CD4-positive, alpha-beta memory T cell (primary cell): ENCODE data around the gene PTPN14. TPM values are rescaled to one million over a fixed set of nuclear protein-coding genes. Genes with fewer than 3 reads are reported as not detected.

Source experiments
- CTCF ChIA-PET: fragments of 350-600 bp; sonication (Branson Sonifier 250); formaldehyde crosslinking; loops from one replicate; lab custom pipeline; 2021; ENCODE audit warnings: inconsistent platforms; ENCODE audit not compliant: partially characterized antibody; lab: Charles Lee
- POLR2A ChIA-PET: fragments of 350-600 bp; sonication (Branson Sonifier 250); formaldehyde crosslinking; loops from one replicate; lab custom pipeline; 2021; ENCODE audit not compliant: partially characterized antibody; lab: Charles Lee
- DNase-seq, 5 donors: peaks; one replicate each; pipeline versions ENCODE4 v3.0.0 to v3.0.0-alpha.2; 2020 to 2022; ENCODE audit warnings: mixed read lengths in 1 of 5
- H3K27ac ChIP-seq: one replicate; pipeline ENCODE4 v1.7.0; 2013; ENCODE audit warnings: low read depth, low read length
- H3K27me3 ChIP-seq: 2 replicates; pipeline ENCODE4 v1.7.0; 2013; ENCODE audit warnings: mild to moderate bottlenecking, low read length, moderate library complexity; ENCODE audit not compliant: insufficient read depth
- H3K36me3 ChIP-seq: 2 replicates; pipeline ENCODE4 v1.7.0; 2013; ENCODE audit warnings: mild to moderate bottlenecking, low read length, moderate library complexity; ENCODE audit not compliant: insufficient read depth
- H3K4me1 ChIP-seq: 2 replicates; pipeline ENCODE4 v1.7.0; 2013; ENCODE audit warnings: mild to moderate bottlenecking, low read length, moderate library complexity; ENCODE audit not compliant: insufficient read depth
- H3K4me3 ChIP-seq, 2 donors: one replicate each; pipeline ENCODE4 v1.7.0; 2013; ENCODE audit warnings: low read length in 2 of 2, mild to moderate bottlenecking in 1 of 2
- H3K9me3 ChIP-seq, 2 donors: one replicate each; pipeline ENCODE4 v1.7.0; 2013; ENCODE audit warnings: low read length in 2 of 2, control low read depth in 1 of 2; ENCODE audit not compliant: control insufficient read depth in 1 of 2
- H3K27ac Mint-ChIP-seq, 7 donors: one replicate each; pipeline ENCODE4 v1.8.0; 2020 to 2021; ENCODE audit warnings: mixed read lengths in 7 of 7, mild to moderate bottlenecking in 6 of 7, inconsistent platforms in 3 of 7, moderate library complexity in 3 of 7
- H3K27me3 Mint-ChIP-seq, 2 donors: one replicate each; pipeline ENCODE4 v1.8.0; 2020 to 2021; ENCODE audit warnings: mixed read lengths in 2 of 2
- H3K36me3 Mint-ChIP-seq, 2 donors: one replicate each; pipeline ENCODE4 v1.8.0; 2020 to 2021; ENCODE audit warnings: mixed read lengths in 2 of 2, inconsistent platforms in 1 of 2, mild to moderate bottlenecking in 1 of 2
- H3K4me1 Mint-ChIP-seq, 4 donors: one replicate each; pipeline ENCODE4 v1.8.0; 2020 to 2021; ENCODE audit warnings: mixed read lengths in 4 of 4, mild to moderate bottlenecking in 1 of 4
- H3K4me3 Mint-ChIP-seq, 8 donors: one replicate each; pipeline ENCODE4 v1.8.0; 2020 to 2021; ENCODE audit warnings: mixed read lengths in 8 of 8, mild to moderate bottlenecking in 7 of 8, moderate library complexity in 6 of 8, inconsistent platforms in 3 of 8
- H3K9me3 Mint-ChIP-seq, 8 donors: one replicate each; pipeline ENCODE4 v1.8.0; 2020 to 2021; ENCODE audit warnings: mixed read lengths in 8 of 8, mild to moderate bottlenecking in 5 of 8, inconsistent platforms in 3 of 8, moderate library complexity in 1 of 8
- intact Hi-C: fragments of 100-400 bp; cut with micrococcal nuclease; formaldehyde crosslinking; loops from one replicate; pipeline ENCODE4 v1.15.1; 2023
- polyA plus RNA-seq, 2 donors: library from polyadenylated mRNA; unstranded; fragments of 300-500 nt; fragmentation: Illumina TruSeq; gene quantifications; one replicate each; pipeline ENCODE4 v1.2.3, GENCODE V29; 2021
- total RNA-seq, 2 experiments: library from RNA; stranded (reverse); gene quantifications; one replicate each; pipeline ENCODE4 v1.2.3, GENCODE V29; 2021

Gene PTPN14
- total and polyA plus RNA-seq, 4 experiments from 2014 or later: 0.03 to 0.28 (median 0.20) TPM; not detected in 1

DNA sequence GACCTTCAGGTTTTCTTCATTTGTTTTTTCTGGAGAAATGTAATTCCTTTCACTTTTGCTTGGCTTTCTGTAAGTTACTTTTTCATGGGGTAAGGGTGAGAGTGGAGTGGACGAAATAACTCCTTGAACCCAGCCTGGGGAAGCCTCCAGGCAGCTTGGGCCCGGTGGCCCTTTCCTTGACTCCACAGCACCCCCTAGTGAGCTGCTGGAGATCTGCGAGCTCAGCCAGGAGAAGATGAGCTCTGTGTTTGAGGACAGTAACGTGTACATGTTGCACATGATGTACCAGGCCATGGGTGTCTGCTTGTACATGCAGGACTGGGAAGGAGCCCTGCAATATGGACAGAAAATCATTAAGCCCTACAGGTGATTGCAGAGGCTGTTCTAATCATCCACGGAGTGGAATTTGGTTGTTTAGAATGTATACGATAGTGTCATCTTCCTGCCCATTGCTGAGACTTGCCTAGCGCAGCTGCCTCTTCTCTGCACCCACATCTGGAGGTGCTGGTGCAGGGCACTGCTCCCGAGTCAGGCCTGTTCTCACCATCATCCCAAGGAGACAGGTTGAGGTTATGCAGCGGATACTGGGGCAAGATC is 219.5 kb downstream of the PTPN14 start:
- no peaks in the 10 kb centered on the region for H3K9me3 ChIP-seq
- no peaks in the 10 kb centered on the region for H3K27me3 Mint-ChIP-seq
- intact Hi-C loops: loop anchor here (1.0 to 2.0 kb wide), 2 partner anchors 297 to 1194 kb away; no protein-coding TSS in a partner anchor
- no peaks in the 10 kb centered on the region for H3K9me3 Mint-ChIP-seq
- H3K4me1 Mint-ChIP-seq: no peaks in the 10 kb centered on the region
- POLR2A ChIA-PET: interaction anchor here (0.8 kb wide), 2 partner anchors 17 to 70 kb away, joined by 3 read pairs; no protein-coding TSS in a partner anchor
- CTCF ChIA-PET: interaction anchor here (0.7 to 14.0 kb wide), 39 partner anchors 7 to 1211 kb away, joined by 3 to 787 read pairs (median 6); partner anchors contain the start of gene SMYD2
- H3K36me3 ChIP-seq: peaks cover 22% of the 10 kb centered on the region
- no peak overlapping the region for H3K4me3 Mint-ChIP-seq
- H3K27me3 ChIP-seq: no peaks in the 10 kb centered on the region
- no peak overlapping the region for H3K4me3 ChIP-seq
- peak overlapping the region in 2 of 7 donors; percentile 44 to 84 for H3K27ac Mint-ChIP-seq
- no peaks in the 10 kb centered on the region for H3K4me1 ChIP-seq
- H3K36me3 Mint-ChIP-seq: peaks cover 38 to 60% of the 10 kb centered on the region in 2 donors
- H3K27ac ChIP-seq: no peak overlapping the region
- DNase-seq: peak; percentile 31 to 53 (median 43)

DNA sequence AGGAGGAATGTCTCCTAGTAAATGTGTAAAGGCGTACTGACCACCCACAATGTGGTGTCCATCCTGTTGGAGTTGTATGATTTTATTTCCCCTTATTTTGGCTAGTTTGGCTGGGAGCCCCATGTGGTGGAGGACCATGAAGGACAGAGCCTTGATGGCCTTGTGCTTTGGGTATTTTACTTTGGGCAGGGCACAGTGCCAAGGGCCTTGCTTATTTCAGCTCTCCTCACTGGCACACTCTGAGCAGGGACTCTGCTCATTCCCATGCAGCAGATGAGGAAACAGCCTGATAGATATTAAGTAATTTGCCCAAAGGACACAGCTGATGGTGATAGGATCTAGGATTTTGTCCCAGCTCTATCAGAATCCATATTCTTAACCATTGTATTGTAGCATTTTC is 220.2 kb downstream of the PTPN14 start:
- no peaks in the 10 kb centered on the region for H3K4me1 ChIP-seq
- Mint-ChIP-seq H3K4me3 (no peak overlapping the region), H3K4me1 (no peaks in the 10 kb centered on the region), H3K9me3 (no peaks in the 10 kb centered on the region), H3K36me3 (peaks cover 32 to 58% of the 10 kb centered on the region in 2 donors), H3K27ac (no peak overlapping the region), H3K27me3 (no peaks in the 10 kb centered on the region)
- no peak overlapping the region for H3K27ac ChIP-seq
- no peak for DNase-seq
- peaks cover 22% of the 10 kb centered on the region for H3K36me3 ChIP-seq
- intact Hi-C loops: no loop called here
- POLR2A ChIA-PET: interaction anchor here (0.8 kb wide), 1 partner anchor 16 kb away, joined by 3 read pairs; no protein-coding TSS in a partner anchor
- H3K4me3 ChIP-seq: no peak overlapping the region
- no peaks in the 10 kb centered on the region for H3K9me3 ChIP-seq
- no peaks in the 10 kb centered on the region for H3K27me3 ChIP-seq
- CTCF ChIA-PET: interaction anchor here (0.6 to 14.0 kb wide), 36 partner anchors 8 to 1210 kb away, joined by 3 to 787 read pairs (median 5); partner anchors contain the start of gene SMYD2

DNA sequence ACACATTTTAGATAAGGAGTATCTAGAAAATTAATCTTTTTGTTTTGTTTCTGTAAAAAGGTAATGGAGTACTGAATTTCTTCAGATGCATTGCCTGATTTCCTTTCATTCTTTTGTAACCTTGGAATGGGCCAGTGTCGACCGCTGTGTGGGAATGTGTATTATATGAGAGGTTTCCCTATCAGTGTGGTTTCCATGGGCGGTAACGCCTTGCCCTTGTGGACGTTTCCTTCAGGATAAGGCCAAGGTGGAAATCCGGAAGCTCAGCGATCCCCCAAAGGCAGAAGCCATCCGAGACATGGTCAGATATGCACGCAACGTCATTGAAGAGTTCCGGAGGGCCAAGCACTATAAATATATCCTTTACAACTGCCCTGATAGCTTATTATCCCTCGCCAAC is 220.7 kb downstream of the PTPN14 start:
- no peaks in the 10 kb centered on the region for H3K9me3 Mint-ChIP-seq
- CTCF ChIA-PET: interaction anchor here (0.6 to 14.0 kb wide), 28 partner anchors 8 to 1209 kb away, joined by 3 to 787 read pairs (median 8); partner anchors contain the start of gene SMYD2
- intact Hi-C loops: no loop called here
- Histone ChIP-seq H3K4me3 (no peak overlapping the region), H3K9me3 (no peaks in the 10 kb centered on the region), H3K36me3 (peaks cover 22% of the 10 kb centered on the region), H3K4me1 (no peaks in the 10 kb centered on the region), H3K27ac (no peak overlapping the region), H3K27me3 (no peaks in the 10 kb centered on the region)
- peak overlapping the region in 1 of 7 donors; percentile 59 for H3K27ac Mint-ChIP-seq
- DNase-seq: no peak
- H3K4me3 Mint-ChIP-seq: no peak overlapping the region
- no peaks in the 10 kb centered on the region for H3K4me1 Mint-ChIP-seq
- POLR2A ChIA-PET: no interaction called here
- H3K27me3 Mint-ChIP-seq: no peaks in the 10 kb centered on the region
- peaks cover 32 to 59% of the 10 kb centered on the region in 2 donors for H3K36me3 Mint-ChIP-seq

DNA sequence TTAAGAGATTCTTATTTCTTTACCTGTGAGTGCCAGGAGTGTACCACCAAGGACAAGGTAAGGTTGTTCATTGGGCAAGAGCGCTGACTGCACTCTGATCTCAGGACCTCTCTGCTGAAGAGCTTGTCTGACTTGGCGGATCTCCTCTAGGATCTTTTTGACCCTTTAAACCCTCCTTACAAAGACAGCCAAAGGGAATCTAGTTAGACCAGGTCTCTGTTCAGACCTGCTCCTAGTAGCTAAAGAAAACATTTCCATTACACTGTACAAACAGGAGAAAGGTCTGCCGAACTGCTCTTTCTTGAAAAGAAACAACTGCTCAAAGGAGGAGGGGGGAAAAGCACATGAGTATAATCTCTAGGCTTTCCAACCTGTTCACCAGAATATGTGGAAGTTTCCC is 221.2 kb downstream of the PTPN14 start:
- Histone ChIP-seq H3K4me3 (no peak overlapping the region), H3K27me3 (no peaks in the 10 kb centered on the region), H3K27ac (no peak overlapping the region), H3K4me1 (no peaks in the 10 kb centered on the region), H3K36me3 (peaks cover 21% of the 10 kb centered on the region), H3K9me3 (no peaks in the 10 kb centered on the region)
- H3K4me1 Mint-ChIP-seq: peaks cover 0 to 2% (median 0%) of the 10 kb centered on the region in 4 donors
- no peak for DNase-seq
- H3K27ac Mint-ChIP-seq: no peak overlapping the region
- CTCF ChIA-PET: interaction anchor here (0.6 to 14.0 kb wide), 19 partner anchors 9 to 1204 kb away, joined by 3 to 787 read pairs (median 17); partner anchors contain the start of gene SMYD2
- POLR2A ChIA-PET: no interaction called here
- intact Hi-C loops: no loop called here
- H3K27me3 Mint-ChIP-seq: no peaks in the 10 kb centered on the region
- no peak overlapping the region for H3K4me3 Mint-ChIP-seq
- H3K36me3 Mint-ChIP-seq: peaks cover 32 to 58% of the 10 kb centered on the region in 2 donors
- no peaks in the 10 kb centered on the region for H3K9me3 Mint-ChIP-seq

DNA sequence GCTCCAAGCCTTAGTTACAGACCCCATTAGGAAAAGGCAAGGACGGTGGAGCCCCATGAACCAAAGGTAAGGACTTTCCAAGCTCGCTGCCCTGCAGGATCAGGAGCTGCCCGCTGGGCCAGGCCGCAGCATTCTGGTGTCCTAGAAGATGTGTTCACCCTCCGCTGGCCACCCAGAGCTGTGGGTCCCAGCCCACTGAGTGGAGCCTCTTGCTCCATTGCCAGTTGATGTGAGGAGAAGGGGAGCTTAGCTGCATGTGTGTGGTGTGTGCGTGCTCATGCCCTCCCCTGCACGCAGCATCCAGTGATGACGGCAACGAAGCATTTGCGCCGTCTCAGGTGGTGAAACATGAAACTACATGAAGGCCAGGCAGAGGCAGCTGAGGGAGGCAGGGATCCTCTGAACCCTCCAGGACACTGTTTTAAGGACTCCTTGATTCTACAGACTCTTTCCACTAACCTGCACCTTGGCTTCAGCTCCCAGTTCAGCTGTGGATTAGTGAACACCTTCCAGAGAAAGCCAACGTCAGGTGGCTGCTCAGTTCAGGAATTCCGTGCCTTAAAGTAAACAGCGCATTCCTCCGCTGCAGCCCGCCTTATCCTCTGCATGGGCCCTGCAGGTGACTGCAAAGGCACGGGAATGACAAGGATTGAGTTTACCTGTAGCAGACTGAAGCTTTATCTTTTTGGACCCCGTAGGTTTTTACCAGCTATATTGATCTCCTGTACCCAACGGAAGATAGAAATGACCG is 221.8 kb downstream of the PTPN14 start:
- Mint-ChIP-seq H3K27ac (no peak overlapping the region), H3K27me3 (no peaks in the 10 kb centered on the region), H3K4me3 (no peak overlapping the region), H3K4me1 (peaks cover 0 to 2% (median 0%) of the 10 kb centered on the region in 4 donors), H3K36me3 (peaks cover 34 to 57% of the 10 kb centered on the region in 2 donors), H3K9me3 (no peaks in the 10 kb centered on the region)
- Histone ChIP-seq H3K36me3 (peaks cover 15% of the 10 kb centered on the region), H3K4me3 (no peak overlapping the region), H3K9me3 (no peaks in the 10 kb centered on the region), H3K4me1 (no peaks in the 10 kb centered on the region), H3K27me3 (no peaks in the 10 kb centered on the region), H3K27ac (no peak overlapping the region)
- POLR2A ChIA-PET: interaction anchor here (1.3 to 2.1 kb wide), 2 partner anchors 68 to 116 kb away, joined by 7 to 10 read pairs; no protein-coding TSS in a partner anchor
- CTCF ChIA-PET: interaction anchor here (0.8 to 14.0 kb wide), 27 partner anchors 10 to 1206 kb away, joined by 3 to 787 read pairs (median 5); no protein-coding TSS in a partner anchor
- no peak for DNase-seq
- intact Hi-C loops: loop anchor here (1.0 to 5.0 kb wide), 3 partner anchors 115 to 1207 kb away; no protein-coding TSS in a partner anchor

DNA sequence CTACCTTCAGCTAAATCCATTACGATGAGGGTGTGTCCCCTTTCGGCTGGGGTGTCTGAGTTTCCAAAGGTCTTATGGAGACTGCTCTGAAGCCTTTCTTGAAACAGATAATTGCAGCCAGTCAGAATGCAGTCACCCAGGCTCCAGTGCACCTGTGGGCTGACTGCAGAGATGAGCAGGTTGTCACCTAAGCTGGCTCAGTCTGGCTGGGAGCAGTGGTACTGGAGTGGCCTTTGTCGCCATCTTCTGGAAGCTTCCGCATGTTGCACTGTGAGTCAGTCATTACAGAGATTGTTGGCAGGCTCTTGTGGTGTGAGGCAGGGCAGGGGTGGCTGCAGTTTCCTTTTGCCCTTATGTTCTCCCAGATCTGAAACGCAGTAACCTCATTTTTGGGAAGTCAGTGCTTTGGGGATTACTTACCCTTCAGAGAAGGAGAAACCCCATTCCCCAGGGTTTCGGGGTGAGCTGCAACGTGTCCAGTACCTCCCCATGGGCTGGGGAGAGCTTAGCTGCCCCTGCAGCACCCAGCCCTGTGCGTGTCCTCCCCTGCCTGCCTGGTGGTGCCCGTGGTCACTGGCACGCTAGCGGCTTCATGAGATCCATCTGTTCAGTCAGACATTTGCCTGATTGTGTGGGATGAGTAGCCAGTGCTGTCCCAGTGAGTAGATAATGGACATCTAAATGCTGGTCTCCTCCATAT is 222.5 kb downstream of the PTPN14 start:
- POLR2A ChIA-PET: interaction anchor here (1.0 to 2.1 kb wide), 4 partner anchors 57 to 115 kb away, joined by 3 to 10 read pairs (median 6); no protein-coding TSS in a partner anchor
- Mint-ChIP-seq H3K4me3 (no peak overlapping the region), H3K36me3 (peaks cover 33 to 59% of the 10 kb centered on the region in 2 donors)

More for the DNA sequence above, 222.5 kb downstream of the PTPN14 start:
- intact Hi-C loops: loop anchor here (1.0 to 5.0 kb wide), 4 partner anchors 68 to 1206 kb away; no protein-coding TSS in a partner anchor
- Histone ChIP-seq H3K36me3 (peaks cover 8% of the 10 kb centered on the region), H3K4me1 (no peaks in the 10 kb centered on the region), H3K27me3 (no peaks in the 10 kb centered on the region), H3K9me3 (no peaks in the 10 kb centered on the region), H3K27ac (no peak overlapping the region), H3K4me3 (no peak overlapping the region)
- DNase-seq: peak; percentile 73 to 78 (median 74)
- H3K27me3 Mint-ChIP-seq: no peaks in the 10 kb centered on the region
- peak overlapping the region in 3 of 7 donors; percentile 36 to 64 (median 47) for H3K27ac Mint-ChIP-seq
- peaks cover 0 to 2% (median 0%) of the 10 kb centered on the region in 4 donors for H3K4me1 Mint-ChIP-seq
- CTCF ChIA-PET: interaction anchor here (0.5 to 14.0 kb wide), 31 partner anchors 10 to 1205 kb away, joined by 3 to 787 read pairs (median 5); partner anchors contain the start of gene SMYD2
- H3K9me3 Mint-ChIP-seq: no peaks in the 10 kb centered on the region
